PC-9 (cell line): ENCODE results near the gene DHRS13.

Experiments used
- EZH2 ChIP-seq: fragments of 200-600 bp; sonication (generic); IDR thresholded peaks from 2 replicates; pipeline ENCODE4 v1.8.0; 2017; ENCODE audit warnings: antibody characterized with exemption, low read depth
- TF ChIP-seq, protein P1 (sequence below): fragments of 200-600 bp; sonication (generic); conservative IDR thresholded peaks from 2 replicates; pipeline ENCODE4 v1.6.1; 2017; ENCODE audit warnings: mixed run types, antibody characterized with exemption, mild to moderate bottlenecking, moderate library complexity

GRCh38 chr17:28907709-28908475 is 5.0 kb upstream of the DHRS13 start:
- TF ChIP-seq, protein P1, sequence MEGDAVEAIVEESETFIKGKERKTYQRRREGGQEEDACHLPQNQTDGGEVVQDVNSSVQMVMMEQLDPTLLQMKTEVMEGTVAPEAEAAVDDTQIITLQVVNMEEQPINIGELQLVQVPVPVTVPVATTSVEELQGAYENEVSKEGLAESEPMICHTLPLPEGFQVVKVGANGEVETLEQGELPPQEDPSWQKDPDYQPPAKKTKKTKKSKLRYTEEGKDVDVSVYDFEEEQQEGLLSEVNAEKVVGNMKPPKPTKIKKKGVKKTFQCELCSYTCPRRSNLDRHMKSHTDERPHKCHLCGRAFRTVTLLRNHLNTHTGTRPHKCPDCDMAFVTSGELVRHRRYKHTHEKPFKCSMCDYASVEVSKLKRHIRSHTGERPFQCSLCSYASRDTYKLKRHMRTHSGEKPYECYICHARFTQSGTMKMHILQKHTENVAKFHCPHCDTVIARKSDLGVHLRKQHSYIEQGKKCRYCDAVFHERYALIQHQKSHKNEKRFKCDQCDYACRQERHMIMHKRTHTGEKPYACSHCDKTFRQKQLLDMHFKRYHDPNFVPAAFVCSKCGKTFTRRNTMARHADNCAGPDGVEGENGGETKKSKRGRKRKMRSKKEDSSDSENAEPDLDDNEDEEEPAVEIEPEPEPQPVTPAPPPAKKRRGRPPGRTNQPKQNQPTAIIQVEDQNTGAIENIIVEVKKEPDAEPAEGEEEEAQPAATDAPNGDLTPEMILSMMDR: no peak
- no peak for TF ChIP-seq EZH2
